HG03280 (cell line): ENCODE measurements around the gene PIK3C2G.
"Not testable (repeated sequence)": the region's sequence is repeated elsewhere in the genome, so short reads cannot be mapped to it uniquely, and the experiment has no call there.

Source experiments
- ATAC-seq: cut with Tn5 transposase; IDR thresholded peaks from one replicate; pipeline ENCODE4 v1.9.1; 2021; ENCODE audit warnings: mild to moderate bottlenecking, moderate library complexity; ENCODE audit not compliant: unreplicated experiment

The PIK3C2G gene

GRCh38 chr12:18461758-18462157 lies 200.4 kb downstream of the PIK3C2G start:
- no peak for ATAC-seq

- no peak for ATAC-seq
These were observed 201.1 kb downstream of the PIK3C2G start for GRCh38 chr12:18462442-18462841.

- no peak for ATAC-seq
These were observed 206.4 kb downstream of the PIK3C2G start for GRCh38 chr12:18467620-18468245.

- ATAC-seq = no peak
These were observed 207.1 kb downstream of the PIK3C2G start for GRCh38 chr12:18468246-18469075.

GRCh38 chr12:18470251-18470650 lies 208.9 kb downstream of the PIK3C2G start:
- no peak for ATAC-seq

GRCh38 chr12:18472304-18472703 lies 211.0 kb downstream of the PIK3C2G start:
- no peak for ATAC-seq

- no peak for ATAC-seq
These were observed 211.5 kb downstream of the PIK3C2G start for GRCh38 chr12:18472806-18473205.

GRCh38 chr12:18476861-18477260 lies 215.5 kb downstream of the PIK3C2G start:
- no peak for ATAC-seq

GRCh38 chr12:18479256-18479655 lies 217.9 kb downstream of the PIK3C2G start:
- ATAC-seq = no peak

- ATAC-seq = no peak
These were observed 221.3 kb downstream of the PIK3C2G start for GRCh38 chr12:18482601-18483120.

GRCh38 chr12:18483698-18484325 lies 222.5 kb downstream of the PIK3C2G start:
- ATAC-seq = no peak

GRCh38 chr12:18486036-18486435 lies 224.7 kb downstream of the PIK3C2G start:
- no peak for ATAC-seq

GRCh38 chr12:18487509-18487908 lies 226.2 kb downstream of the PIK3C2G start:
- ATAC-seq = no peak

- ATAC-seq = no peak
These were observed 231.2 kb downstream of the PIK3C2G start for GRCh38 chr12:18492372-18493025.

- ATAC-seq = no peak
These were observed 234.8 kb downstream of the PIK3C2G start for GRCh38 chr12:18496156-18496555.

GRCh38 chr12:18500160-18500574 lies 238.8 kb downstream of the PIK3C2G start:
- ATAC-seq = not testable (repeated sequence)

GRCh38 chr12:18500736-18501135 lies 239.4 kb downstream of the PIK3C2G start:
- ATAC-seq = not testable (repeated sequence)

- no peak for ATAC-seq
These were observed 241.2 kb downstream of the PIK3C2G start for GRCh38 chr12:18502422-18502968.

- no peak for ATAC-seq
These were observed 260.1 kb downstream of the PIK3C2G start for GRCh38 chr12:18521461-18521860.

GRCh38 chr12:18522806-18523205 lies 261.5 kb downstream of the PIK3C2G start:
- ATAC-seq = no peak

- ATAC-seq = not testable (repeated sequence)
These were observed 281.2 kb downstream of the PIK3C2G start for GRCh38 chr12:18542497-18542896.
